Activated CD8-positive, alpha-beta memory T cell treated with anti-CD3 and anti-CD28 coated beads, Interleukin-2, amount 10 ng/mL, durations not matched to agents 7 days and 5 days (primary cell): ENCODE results near the gene RSF1. TPM values are rescaled to one million over a fixed set of nuclear protein-coding genes. Genes with fewer than 3 reads are reported as not detected.
"Not testable (repeated sequence)": the region's sequence is repeated elsewhere in the genome, so short reads cannot be mapped to it uniquely, and the experiment has no call there.

Experiments
- ATAC-seq: fragments of 150-1000 bp; cut with Tn5 transposase; one replicate; pipeline ENCODE4 v1.10.0; 2021; ENCODE audit warnings: moderate library complexity
- CTCF ChIA-PET: fragments of 350-600 bp; sonication (Branson Sonifier 250); formaldehyde crosslinking; loops from one replicate; lab custom pipeline; 2021; ENCODE audit warnings: antibody characterized with exemption; lab: Charles Lee
- DNase-seq: peaks from one replicate; pipeline ENCODE4 v3.0.0-alpha.2; 2020
- H3K27ac Mint-ChIP-seq: one replicate; pipeline ENCODE4 v1.8.0; 2021; ENCODE audit warnings: mild to moderate bottlenecking, mixed read lengths
- H3K27me3 Mint-ChIP-seq: one replicate; pipeline ENCODE4 v1.8.0; 2021; ENCODE audit warnings: mixed read lengths
- H3K36me3 Mint-ChIP-seq: one replicate; pipeline ENCODE4 v1.8.0; 2021; ENCODE audit warnings: mild to moderate bottlenecking, mixed read lengths
- H3K4me1 Mint-ChIP-seq: one replicate; pipeline ENCODE4 v1.8.0; 2021; ENCODE audit warnings: mixed read lengths
- H3K4me3 Mint-ChIP-seq: one replicate; pipeline ENCODE4 v1.8.0; 2021; ENCODE audit warnings: mild to moderate bottlenecking, moderate library complexity, mixed read lengths
- H3K9me3 Mint-ChIP-seq: one replicate; pipeline ENCODE4 v1.8.0; 2022; ENCODE audit warnings: low read depth, mixed read lengths
- total RNA-seq, 2 experiments: library from RNA; stranded (reverse); gene quantifications; one replicate each; pipeline ENCODE4 v1.2.3, GENCODE V29; 2021

RSF1 gene
- total RNA-seq, 2 experiments from 2014 or later, result 49.4 to 54.6 TPM

GRCh38 chr11:77823775-77824174 lies 3.3 kb upstream of the RSF1 start:
- H3K27me3 Mint-ChIP-seq, result no peaks in the 10 kb centered on the region
- no peak for ATAC-seq
- CTCF ChIA-PET, result interaction anchor here (0.9 to 1.6 kb wide), 3 partner anchors 83 to 222 kb away, joined by 3 to 5 read pairs (median 3); partner anchors contain the start of gene INTS4

GRCh38 chr11:77822126-77822525 lies 1.6 kb upstream of the RSF1 start:
- CTCF ChIA-PET, result interaction anchor here (4.2 kb wide), 1 partner anchor 173 kb away, joined by 25 read pairs; the partner anchor contains the start of gene INTS4
- not testable (repeated sequence) for H3K4me3 Mint-ChIP-seq, H3K9me3 Mint-ChIP-seq, DNase-seq, H3K27me3 Mint-ChIP-seq, H3K27ac Mint-ChIP-seq, ATAC-seq, H3K36me3 Mint-ChIP-seq
- peaks cover 24% of the 10 kb centered on the region for H3K4me1 Mint-ChIP-seq

More at GRCh38 chr11:77823775-77824174, 3.3 kb upstream of the RSF1 start:
- no peak for DNase-seq
- H3K4me3 Mint-ChIP-seq, result no peak overlapping the region
- no peaks in the 10 kb centered on the region for H3K9me3 Mint-ChIP-seq
- H3K27ac Mint-ChIP-seq, result no peak overlapping the region
- peaks cover 14% of the 10 kb centered on the region for H3K4me1 Mint-ChIP-seq
- peaks cover 5% of the 10 kb centered on the region for H3K36me3 Mint-ChIP-seq

GRCh38 chr11:77821349-77821851 lies 878 bp upstream of the RSF1 start:
- H3K9me3 Mint-ChIP-seq, result no peaks in the 10 kb centered on the region
- peaks cover 29% of the 10 kb centered on the region for H3K4me1 Mint-ChIP-seq
- ATAC-seq, result no peak
- H3K27ac Mint-ChIP-seq, result peak overlapping the region; percentile 97
- no peaks in the 10 kb centered on the region for H3K27me3 Mint-ChIP-seq
- peak overlapping the region; percentile 99 for H3K4me3 Mint-ChIP-seq
- DNase-seq, result peak; percentile 45
- H3K36me3 Mint-ChIP-seq, result peaks cover 12% of the 10 kb centered on the region
- CTCF ChIA-PET, result interaction anchor here (1.1 to 4.2 kb wide), 2 partner anchors 115 to 173 kb away, joined by 3 to 25 read pairs; partner anchors contain the start of gene INTS4

- peaks cover 19% of the 10 kb centered on the region for H3K36me3 Mint-ChIP-seq
- H3K4me3 Mint-ChIP-seq, result peak overlapping the region; percentile 99
- DNase-seq (peak; percentile 59), ATAC-seq (peak; percentile 8)
- H3K9me3 Mint-ChIP-seq, result no peaks in the 10 kb centered on the region
- peaks cover 35% of the 10 kb centered on the region for H3K4me1 Mint-ChIP-seq
- CTCF ChIA-PET, result interaction anchor here (1.3 to 4.2 kb wide), 5 partner anchors 44 to 745 kb away, joined by 4 to 25 read pairs (median 6); partner anchors contain the start of gene INTS4
- peak overlapping the region; percentile 97 for H3K27ac Mint-ChIP-seq
- H3K27me3 Mint-ChIP-seq, result no peaks in the 10 kb centered on the region
Measured at GRCh38 chr11:77819921-77820564, 479 bp downstream of the RSF1 start.

GRCh38 chr11:77819411-77819920 lies 1.1 kb downstream of the RSF1 start:
- Mint-ChIP-seq H3K4me3 (peak overlapping the region; percentile 99), H3K4me1 (peaks cover 39% of the 10 kb centered on the region), H3K36me3 (peaks cover 23% of the 10 kb centered on the region), H3K27me3 (no peaks in the 10 kb centered on the region), H3K9me3 (peaks cover 4% of the 10 kb centered on the region), H3K27ac (peak overlapping the region; percentile 97)
- CTCF ChIA-PET, result interaction anchor here (1.3 to 4.2 kb wide), 5 partner anchors 43 to 745 kb away, joined by 4 to 25 read pairs (median 6); partner anchors contain the start of gene INTS4
- DNase-seq (peak; percentile 91), ATAC-seq (peak; percentile 67)

GRCh38 chr11:77815459-77815858 lies 5.1 kb downstream of the RSF1 start:
- peaks cover 43% of the 10 kb centered on the region for H3K36me3 Mint-ChIP-seq

GRCh38 chr11:77814848-77815247 lies 5.7 kb downstream of the RSF1 start:
- CTCF ChIA-PET, result interaction anchor here (0.6 to 0.7 kb wide), 2 partner anchors 10 to 46 kb away, joined by 3 read pairs; no protein-coding TSS in a partner anchor

More at GRCh38 chr11:77815459-77815858, 5.1 kb downstream of the RSF1 start:
- CTCF ChIA-PET, result interaction anchor here (0.6 kb wide), 1 partner anchor 10 kb away, joined by 3 read pairs; no protein-coding TSS in a partner anchor
- no peak overlapping the region for H3K27ac Mint-ChIP-seq
- H3K9me3 Mint-ChIP-seq, result peaks cover 4% of the 10 kb centered on the region
- no peak overlapping the region for H3K4me3 Mint-ChIP-seq
- ATAC-seq (no peak), DNase-seq (no peak)
- no peaks in the 10 kb centered on the region for H3K27me3 Mint-ChIP-seq
- H3K4me1 Mint-ChIP-seq, result peaks cover 34% of the 10 kb centered on the region

GRCh38 chr11:77813256-77813655 lies 7.3 kb downstream of the RSF1 start:
- ATAC-seq (no peak), DNase-seq (no peak)
- peaks cover 4% of the 10 kb centered on the region for H3K9me3 Mint-ChIP-seq
- peaks cover 30% of the 10 kb centered on the region for H3K4me1 Mint-ChIP-seq
- H3K4me3 Mint-ChIP-seq, result no peak overlapping the region
- peaks cover 51% of the 10 kb centered on the region for H3K36me3 Mint-ChIP-seq
- CTCF ChIA-PET, result no interaction called here
- H3K27ac Mint-ChIP-seq, result no peak overlapping the region
- H3K27me3 Mint-ChIP-seq, result no peaks in the 10 kb centered on the region

More at GRCh38 chr11:77814848-77815247, 5.7 kb downstream of the RSF1 start:
- peaks cover 48% of the 10 kb centered on the region for H3K36me3 Mint-ChIP-seq
- no peak for ATAC-seq
- peaks cover 37% of the 10 kb centered on the region for H3K4me1 Mint-ChIP-seq
- no peaks in the 10 kb centered on the region for H3K27me3 Mint-ChIP-seq
- H3K27ac Mint-ChIP-seq, result no peak overlapping the region
- no peak overlapping the region for H3K4me3 Mint-ChIP-seq
- DNase-seq, result no peak
- H3K9me3 Mint-ChIP-seq, result peaks cover 4% of the 10 kb centered on the region

- Mint-ChIP-seq H3K4me3 (no peak overlapping the region), H3K27ac (no peak overlapping the region), H3K27me3 (no peaks in the 10 kb centered on the region), H3K9me3 (no peaks in the 10 kb centered on the region), H3K4me1 (peaks cover 23% of the 10 kb centered on the region), H3K36me3 (peaks cover 35% of the 10 kb centered on the region)
- ATAC-seq (no peak), DNase-seq (no peak)
- CTCF ChIA-PET, result interaction anchor here (1.1 kb wide), 1 partner anchor 193 kb away, joined by 3 read pairs; no protein-coding TSS in a partner anchor
Measured at GRCh38 chr11:77806993-77807392, 13.5 kb downstream of the RSF1 start.

- Mint-ChIP-seq H3K27me3 (no peaks in the 10 kb centered on the region), H3K27ac (no peak overlapping the region), H3K4me1 (peaks cover 21% of the 10 kb centered on the region), H3K36me3 (peaks cover 33% of the 10 kb centered on the region), H3K4me3 (no peak overlapping the region), H3K9me3 (no peaks in the 10 kb centered on the region)
- CTCF ChIA-PET, result interaction anchor here (1.1 kb wide), 1 partner anchor 193 kb away, joined by 3 read pairs; no protein-coding TSS in a partner anchor
- DNase-seq (no peak), ATAC-seq (no peak)
Measured at GRCh38 chr11:77806415-77806814, 14.1 kb downstream of the RSF1 start.

- Mint-ChIP-seq H3K27ac (no peak overlapping the region), H3K27me3 (no peaks in the 10 kb centered on the region), H3K36me3 (peaks cover 21% of the 10 kb centered on the region), H3K9me3 (no peaks in the 10 kb centered on the region), H3K4me3 (no peak overlapping the region), H3K4me1 (peaks cover 20% of the 10 kb centered on the region)
- CTCF ChIA-PET, result no interaction called here
- DNase-seq, result no peak
- no peak for ATAC-seq
Measured at GRCh38 chr11:77801477-77801876, 19.0 kb downstream of the RSF1 start.

GRCh38 chr11:77800449-77800848 lies 20.1 kb downstream of the RSF1 start:
- H3K9me3 Mint-ChIP-seq, result no peaks in the 10 kb centered on the region
- H3K36me3 Mint-ChIP-seq, result peaks cover 20% of the 10 kb centered on the region
- no peak for ATAC-seq
- no peak overlapping the region for H3K27ac Mint-ChIP-seq
- no peak for DNase-seq
- CTCF ChIA-PET, result no interaction called here
- H3K27me3 Mint-ChIP-seq, result no peaks in the 10 kb centered on the region
- H3K4me1 Mint-ChIP-seq, result peaks cover 15% of the 10 kb centered on the region
- H3K4me3 Mint-ChIP-seq, result no peak overlapping the region

- H3K36me3 Mint-ChIP-seq, result peaks cover 29% of the 10 kb centered on the region
- H3K27me3 Mint-ChIP-seq, result no peaks in the 10 kb centered on the region
- CTCF ChIA-PET, result interaction anchor here (0.5 kb wide), 1 partner anchor 68 kb away, joined by 4 read pairs; no protein-coding TSS in a partner anchor
- no peaks in the 10 kb centered on the region for H3K9me3 Mint-ChIP-seq
- H3K27ac Mint-ChIP-seq, result no peak overlapping the region
- no peak overlapping the region for H3K4me3 Mint-ChIP-seq
- no peak for ATAC-seq
- no peak for DNase-seq
- peaks cover 18% of the 10 kb centered on the region for H3K4me1 Mint-ChIP-seq
Measured at GRCh38 chr11:77799338-77799737, 21.2 kb downstream of the RSF1 start.
